SH-SY5Y (cell line): ENCODE results near the gene ABCA12.

Source experiments
- GATA2 ChIP-seq: IDR thresholded peaks from 2 replicates; pipeline ENCODE4 v1.6.1; 2011; ENCODE audit warnings: mild to moderate bottlenecking, low read depth, low read length
- GATA3 ChIP-seq: IDR thresholded peaks from 2 replicates; pipeline ENCODE4 v1.6.1; 2011; ENCODE audit warnings: low read depth, mild to moderate bottlenecking, low read length, moderate library complexity

DNA sequence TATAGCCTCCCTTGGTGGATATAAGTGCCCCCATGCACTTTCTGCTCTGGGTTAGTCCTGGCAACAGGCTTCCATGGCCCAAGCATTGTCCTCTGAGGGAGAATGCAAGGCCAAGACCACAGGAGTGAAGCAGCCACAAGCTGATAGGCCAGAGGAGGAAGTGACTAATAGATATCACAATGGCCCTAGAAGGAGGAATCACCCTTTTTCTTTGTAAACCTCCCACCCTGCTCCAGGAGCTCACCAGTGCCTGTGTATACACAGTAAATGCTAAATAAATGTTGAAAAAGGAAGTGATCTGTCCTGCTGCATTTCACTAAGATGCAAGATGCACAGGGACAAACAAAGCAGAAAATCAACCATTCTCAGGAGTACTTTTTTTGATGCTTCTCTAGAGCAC lies 49.7 kb upstream of the ABCA12 start:
- TF ChIP-seq GATA3 = no peak
- TF ChIP-seq GATA2 = no peak
